HCT116 (cell line): ENCODE data around the gene PLCB1. TPM values are rescaled to one million over a fixed set of nuclear protein-coding genes. Genes with fewer than 3 reads are reported as not detected.

Experiments used
- ATAC-seq: fragments of 200-7000 bp; cut with Tn5 transposase; 2 replicates; pipeline ENCODE4 v1.9.1; 2020; ENCODE audit warnings: mild to moderate bottlenecking, moderate library complexity
- BruUV-seq: library from RNA; stranded (reverse); fragments of 400-500 nt; replicated peaks from 2 replicates; lab custom pipeline; 2021; lab: Mats Ljungman, UMichigan
- CTCF ChIA-PET: fragments of 300-600 bp; sonication (Branson Sonifier 250); formaldehyde crosslinking; loops from one replicate; lab custom pipeline; 2021; ENCODE audit warnings: antibody characterized with exemption; lab: Charles Lee
- POLR2A ChIA-PET: fragments of 300-600, 350-600 bp; sonication (Branson Sonifier 250); formaldehyde crosslinking; loops from one replicate; lab custom pipeline; 2021; ENCODE audit warnings: antibody characterized with exemption; lab: Charles Lee
- RAD21 ChIA-PET, 2 experiments: fragments of 300-600 bp; sonication (Branson Sonifier 250); formaldehyde crosslinking; loops; one replicate each; lab custom pipeline; 2023; ENCODE audit warnings: low total read pairs in 2 of 2; ENCODE audit not compliant: uncharacterized antibody in 2 of 2, unreplicated experiment in 2 of 2, low non-redundant PET in 1 of 2; lab: Charles Lee
- DNase-seq: peaks from one replicate; pipeline ENCODE4 v3.0.0-alpha.2; 2010; ENCODE audit warnings: low read depth, low spot score
- H2AFZ ChIP-seq: fragments of 200-600 bp; shearing (Covaris generic), sonication (generic); 2 replicates; pipeline ENCODE4 v1.6.1; 2017; ENCODE audit warnings: low read depth, mixed run types, mixed read lengths, antibody characterized with exemption, low read length; ENCODE audit not compliant: poor library complexity, severe bottlenecking
- H3K27ac ChIP-seq: 2 replicates; pipeline ENCODE4 v1.5.1; 2012; ENCODE audit warnings: low read depth, low read length
- H3K27me3 ChIP-seq: fragments of 200-600 bp; sonication (generic); 2 replicates; pipeline ENCODE4 v1.6.1; 2016; ENCODE audit warnings: mixed run types, low read length, mixed read lengths; ENCODE audit not compliant: insufficient read depth
- H3K36me3 ChIP-seq, 2 experiments: fragments of 200-500 bp in 1 of 2; fragments of 200-600 bp in 1 of 2; sonication (Bioruptor generic) in 1 of 2; sonication (generic) in 1 of 2; 2 replicates each; pipeline versions ENCODE4 v1.5.1 to v1.6.1; 2014 to 2016; ENCODE audit warnings: low read length in 2 of 2, inconsistent platforms in 1 of 2, mixed read lengths in 1 of 2, mixed run types in 1 of 2; ENCODE audit not compliant: insufficient read depth in 2 of 2, control insufficient read depth in 1 of 2
- H3K4me1 ChIP-seq, 2 experiments: fragments of 200-600 bp in 1 of 2; sonication (generic) in 1 of 2; 2 replicates each; pipeline versions ENCODE4 v1.5.1 to v1.6.1; 2012 to 2017; ENCODE audit warnings: low read length in 2 of 2, inconsistent platforms in 1 of 2, mild to moderate bottlenecking in 1 of 2, mixed read lengths in 1 of 2, mixed run types in 1 of 2, moderate library complexity in 1 of 2; ENCODE audit not compliant: insufficient read depth in 2 of 2, control insufficient read depth in 1 of 2
- H3K4me2 ChIP-seq: fragments of 200-600 bp; sonication (generic); 2 replicates; pipeline ENCODE4 v1.6.1; 2017; ENCODE audit warnings: mixed run types, low read length, mixed read lengths
- H3K4me3 ChIP-seq, 2 experiments: fragments of 200-600 bp in 1 of 2; sonication (generic) in 1 of 2; replicated peaks in 1 of 2; 2 replicates each; pipeline ENCODE4 v1.5.1; 2011 to 2016; ENCODE audit warnings: low read length in 2 of 2, control low read depth in 1 of 2, low read depth in 1 of 2, mild to moderate bottlenecking in 1 of 2, mixed read lengths in 1 of 2, mixed run types in 1 of 2
- H3K79me2 ChIP-seq: fragments of 200-600 bp; sonication (generic); 2 replicates; pipeline ENCODE4 v1.6.1; 2017; ENCODE audit warnings: mild to moderate bottlenecking, mixed run types, low read length, moderate library complexity, mixed read lengths; ENCODE audit not compliant: insufficient read depth
- H3K9ac ChIP-seq: fragments of 200-600 bp; sonication (generic); 2 replicates; pipeline ENCODE4 v1.6.1; 2016; ENCODE audit warnings: low read length, mixed read lengths
- H3K9me2 ChIP-seq: fragments of 200-600 bp; sonication (generic), shearing (Covaris generic); 2 replicates; pipeline ENCODE4 v1.6.1; 2017; ENCODE audit warnings: mixed run types, mild to moderate bottlenecking, moderate library complexity; ENCODE audit not compliant: insufficient read depth
- H3K9me3 ChIP-seq, 2 experiments: fragments of 200-500 bp in 1 of 2; fragments of 200-600 bp in 1 of 2; sonication (Bioruptor generic) in 1 of 2; sonication (generic) in 1 of 2; 2 replicates each; pipeline ENCODE4 v1.6.1; 2014 to 2017; ENCODE audit warnings: low read length in 2 of 2, mixed read lengths in 2 of 2, inconsistent platforms in 1 of 2, low read depth in 1 of 2, mild to moderate bottlenecking in 1 of 2, mixed run types in 1 of 2, moderate library complexity in 1 of 2; ENCODE audit not compliant: control insufficient read depth in 1 of 2, insufficient read depth in 1 of 2
- H4K20me1 ChIP-seq: fragments of 200-600 bp; sonication (generic), shearing (Covaris generic); 2 replicates; pipeline ENCODE4 v1.6.1; 2017; ENCODE audit warnings: mixed run types, mild to moderate bottlenecking, moderate library complexity; ENCODE audit not compliant: insufficient read depth
- ATF3 ChIP-seq: IDR thresholded peaks from 2 replicates; pipeline ENCODE4 v1.6.1; 2012
- CTCF ChIP-seq, 3 experiments: fragments of 200-600 bp in 1 of 3; sonication (generic) in 1 of 3; IDR thresholded peaks in 2 of 3; conservative IDR thresholded peaks in 1 of 3; 2 replicates each; pipeline ENCODE4 v1.5.1; 2012 to 2017; ENCODE audit warnings: low read depth in 2 of 3, low read length in 2 of 3, antibody characterized with exemption in 1 of 3, borderline replicate concordance in 1 of 3, control low read depth in 1 of 3, mild to moderate bottlenecking in 1 of 3, mixed read lengths in 1 of 3, mixed run types in 1 of 3, moderate library complexity in 1 of 3; ENCODE audit not compliant: insufficient read depth in 1 of 3
- EGR1 ChIP-seq: IDR thresholded peaks from 2 replicates; pipeline ENCODE4 v1.6.1; 2012; ENCODE audit warnings: low read depth
- ELF1 ChIP-seq: IDR thresholded peaks from 2 replicates; pipeline ENCODE4 v1.6.1; 2012; ENCODE audit warnings: low read depth, borderline replicate concordance
- EZH2 ChIP-seq: fragments of 200-600 bp; sonication (generic); IDR thresholded peaks from 2 replicates; pipeline ENCODE4 v1.6.1; 2017; ENCODE audit warnings: antibody characterized with exemption, mixed run types
- EZH2phosphoT487 ChIP-seq: fragments of 200-600 bp; IDR thresholded peaks from 2 replicates; pipeline ENCODE4 v1.6.1; 2018; ENCODE audit warnings: antibody characterized with exemption, borderline replicate concordance
- FOSL1 ChIP-seq: IDR thresholded peaks from 2 replicates; pipeline ENCODE4 v1.6.1; 2012; ENCODE audit warnings: low read depth
- JUND ChIP-seq: IDR thresholded peaks from 2 replicates; pipeline ENCODE4 v1.6.1; 2012
- MAX ChIP-seq: IDR thresholded peaks from 2 replicates; pipeline ENCODE4 v1.6.1; 2012
- POLR2A ChIP-seq: IDR thresholded peaks from 2 replicates; pipeline ENCODE4 v1.7.0; 2011; ENCODE audit warnings: borderline replicate concordance; ENCODE audit not compliant: insufficient read depth, insufficient read length; ENCODE audit errors: extremely low read depth
- RAD21 ChIP-seq: IDR thresholded peaks from 2 replicates; pipeline ENCODE4 v1.6.1; 2012; ENCODE audit warnings: low read depth, mild to moderate bottlenecking
- REST ChIP-seq: IDR thresholded peaks from 2 replicates; pipeline ENCODE4 v1.6.1; 2012; ENCODE audit warnings: low read depth
- SIN3A ChIP-seq: IDR thresholded peaks from 2 replicates; pipeline ENCODE4 v1.6.1; 2012; ENCODE audit warnings: low read depth
- SP1 ChIP-seq: IDR thresholded peaks from 2 replicates; pipeline ENCODE4 v1.6.1; 2012; ENCODE audit warnings: low read depth
- SRF ChIP-seq: IDR thresholded peaks from 2 replicates; pipeline ENCODE4 v1.6.1; 2012; ENCODE audit warnings: low read depth
- YY1 ChIP-seq: IDR thresholded peaks from 2 replicates; pipeline ENCODE4 v1.6.1; 2011; ENCODE audit warnings: low read length, low read depth, moderate library complexity, mild to moderate bottlenecking; ENCODE audit not compliant: insufficient replicate concordance; ENCODE audit errors: extremely low read depth
- ZBTB33 ChIP-seq: IDR thresholded peaks from 2 replicates; pipeline ENCODE4 v1.6.1; 2011; ENCODE audit warnings: mild to moderate bottlenecking, low read length, moderate library complexity; ENCODE audit not compliant: insufficient replicate concordance; ENCODE audit errors: extremely low read depth
- ZFX ChIP-seq: fragments of 450-650 bp; IDR thresholded peaks from 2 replicates; pipeline ENCODE4 v1.6.1; 2017
- intact Hi-C: fragments of 100-400 bp; cut with micrococcal nuclease; formaldehyde crosslinking; loops from 2 replicates; pipeline ENCODE4 v1.10.0; 2022
- total RNA-seq: library from RNA; stranded (reverse); gene quantifications from one replicate; pipeline ENCODE4 v1.2.1, GENCODE V29; 2021; ENCODE audit not compliant: unreplicated experiment

Gene PLCB1
- total RNA-seq, 1 experiment from 2014 or later = 15.8 TPM

GRCh38 chr20:8291200-8291599 is 159.1 kb downstream of the PLCB1 start:
- RAD21 ChIA-PET = no interaction called here
- BruUV-seq = no TSS peak
- no peaks in the 10 kb centered on the region for H3K9me3 ChIP-seq
- H3K9me2 ChIP-seq = no peaks in the 10 kb centered on the region
- H3K36me3 ChIP-seq = no peaks in the 10 kb centered on the region
- H2AFZ ChIP-seq = no peak overlapping the region
- TF ChIP-seq RAD21 = no peak
- no peak for TF ChIP-seq ZBTB33
- no peak for TF ChIP-seq EZH2
- no peak for TF ChIP-seq POLR2A
- TF ChIP-seq ELF1 = no peak
- no peak for TF ChIP-seq ZFX
- no peak for TF ChIP-seq JUND
- no peak for TF ChIP-seq FOSL1
- TF ChIP-seq YY1 = no peak
- no peak for TF ChIP-seq SRF
- TF ChIP-seq ATF3 = no peak
- no peak for TF ChIP-seq EZH2phosphoT487
- no peak for TF ChIP-seq SIN3A
- TF ChIP-seq SP1 = no peak
- no peak for TF ChIP-seq EGR1
- no peak for TF ChIP-seq MAX
- TF ChIP-seq REST = no peak
- no peak for TF ChIP-seq CTCF (IDR thresholded peaks at IDR 0.05 in 2 of 3, conservative IDR thresholded peaks at IDR 0.05 in 1 of 3; ENCODE audit: borderline replicate concordance in 1 of 3, insufficient read depth in 1 of 3, low read depth in 2 of 3, low read length in 2 of 3)
- no peaks in the 10 kb centered on the region for H4K20me1 ChIP-seq
- no peak overlapping the region for H3K27ac ChIP-seq
- CTCF ChIA-PET = no interaction called here
- no peak overlapping the region for H3K9ac ChIP-seq
- H3K4me2 ChIP-seq = no peak overlapping the region
- DNase-seq (no peak), ATAC-seq (no peak)
- POLR2A ChIA-PET = no interaction called here
- H3K79me2 ChIP-seq = no peaks in the 10 kb centered on the region
- intact Hi-C loops = no loop called here
- no peaks in the 10 kb centered on the region for H3K27me3 ChIP-seq
- no peaks in the 10 kb centered on the region for H3K4me1 ChIP-seq
- no peak overlapping the region for H3K4me3 ChIP-seq
